GM21576 (cell line): ENCODE data around the gene ROGDI.

ENCODE experiments used
- ATAC-seq: cut with Tn5 transposase; IDR thresholded peaks from one replicate; pipeline ENCODE4 v1.9.1; 2021; ENCODE audit warnings: mild to moderate bottlenecking, moderate library complexity; ENCODE audit not compliant: unreplicated experiment

The ROGDI gene, protein sequence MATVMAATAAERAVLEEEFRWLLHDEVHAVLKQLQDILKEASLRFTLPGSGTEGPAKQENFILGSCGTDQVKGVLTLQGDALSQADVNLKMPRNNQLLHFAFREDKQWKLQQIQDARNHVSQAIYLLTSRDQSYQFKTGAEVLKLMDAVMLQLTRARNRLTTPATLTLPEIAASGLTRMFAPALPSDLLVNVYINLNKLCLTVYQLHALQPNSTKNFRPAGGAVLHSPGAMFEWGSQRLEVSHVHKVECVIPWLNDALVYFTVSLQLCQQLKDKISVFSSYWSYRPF

GRCh38 chr16:4801962-4802658 is at the start of gene ROGDI:
Gene ROGDI (minus strand): TSS chr16:4802633. CDS start chr16:4802571, 62 bp downstream.
- ATAC-seq, result peak; percentile 51

DNA sequence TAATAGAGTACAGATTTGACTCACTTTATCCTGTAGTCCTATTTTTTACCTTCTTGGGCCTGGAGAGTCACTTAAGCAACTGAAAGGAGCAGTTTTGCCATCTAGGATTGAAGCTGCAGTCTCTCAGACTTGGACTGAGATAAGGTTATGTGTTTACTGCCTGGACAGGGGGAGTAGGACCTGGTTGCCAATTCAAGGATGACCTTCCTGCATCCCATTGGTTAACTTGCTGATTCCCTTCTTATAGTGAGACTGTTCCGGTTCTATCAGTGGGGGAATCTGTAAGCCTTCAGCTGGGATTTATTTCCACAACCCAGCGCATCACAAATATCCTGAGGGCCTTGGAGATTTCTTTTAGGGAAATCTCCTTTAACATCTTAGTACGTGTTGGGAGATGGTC is 47.8 kb upstream of the ROGDI start:
- no peak for ATAC-seq

DNA sequence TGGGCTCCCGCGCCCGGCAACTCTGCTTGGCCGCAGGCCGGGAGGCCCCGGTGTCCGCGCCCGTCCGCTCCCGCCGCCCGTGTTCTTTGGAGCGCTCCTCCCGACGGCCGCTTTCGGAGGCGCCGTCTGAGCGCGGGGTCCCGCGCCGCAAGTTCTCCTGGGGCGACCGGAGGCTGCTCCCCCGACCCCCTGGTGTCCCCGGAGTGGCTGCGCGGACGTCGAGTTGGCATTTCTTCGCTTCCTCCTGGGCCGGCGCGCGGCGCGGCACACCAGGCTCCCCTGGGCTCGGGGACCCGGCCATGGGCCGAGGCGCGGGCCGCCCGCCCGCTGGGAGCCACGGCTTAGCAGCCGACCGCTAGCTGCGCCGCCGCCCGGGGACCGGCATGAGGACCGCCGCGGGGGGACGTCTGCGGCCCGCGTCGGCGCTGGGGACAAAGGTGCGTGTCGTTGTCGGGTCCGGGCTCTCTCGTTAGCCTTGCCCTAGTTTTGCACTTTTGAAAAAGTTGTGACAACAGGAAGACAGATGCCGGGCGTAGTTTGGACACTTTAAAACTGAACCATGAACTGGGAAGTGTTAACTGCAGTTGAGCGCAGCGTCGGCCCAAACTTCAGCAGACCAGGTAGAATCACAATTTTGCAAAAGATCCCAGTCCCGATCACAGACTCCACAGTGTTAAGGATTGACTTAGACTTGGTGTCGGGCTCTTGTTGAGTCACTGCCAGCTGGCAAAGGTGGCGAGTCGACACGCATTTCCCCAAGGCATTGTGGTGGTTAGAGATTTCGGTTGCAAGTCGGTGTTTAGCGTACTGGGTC is 45.5 kb upstream of the ROGDI start:
- ATAC-seq, result peak; percentile 18

GRCh38 chr16:4846901-4847773 is 44.7 kb upstream of the ROGDI start, which contains the start of the genes GLYR1 and UBN1:
Gene GLYR1 (minus strand): TSS chr16:4847288. CDS start chr16:4847265, 23 bp downstream.
Gene UBN1 (plus strand): TSS chr16:4847481. CDS start chr16:4852918, 5,437 bp downstream.
- ATAC-seq, result peak; percentile 86

DNA sequence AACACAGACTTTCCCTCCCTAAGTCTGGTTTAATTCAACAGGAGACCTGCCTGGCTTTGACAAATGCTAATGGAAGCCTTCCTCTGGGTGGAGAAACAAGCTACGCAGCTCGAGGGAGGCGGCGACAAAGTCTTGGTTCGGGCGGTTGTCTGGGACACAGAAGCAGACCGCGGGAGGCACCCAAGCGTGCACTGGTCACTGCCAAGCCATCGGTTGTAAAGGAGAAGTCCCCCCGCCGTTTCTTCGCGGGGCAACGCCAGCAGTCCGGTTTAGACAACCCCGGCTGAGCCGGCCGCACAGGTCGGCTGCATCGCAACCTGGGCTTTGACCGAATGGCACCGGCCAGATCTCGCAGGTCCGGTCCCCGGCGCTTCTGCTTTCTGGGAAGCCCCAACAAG is 44.1 kb upstream of the ROGDI start:
- peak; percentile 1 for ATAC-seq

- ATAC-seq, result no peak
Measured at GRCh38 chr16:4840984-4841383, 38.6 kb upstream of the ROGDI start.

- no peak for ATAC-seq
Measured at GRCh38 chr16:4839942-4840341, 37.5 kb upstream of the ROGDI start.

- ATAC-seq, result no peak
Measured at GRCh38 chr16:4837733-4838501, 35.5 kb upstream of the ROGDI start.

- no peak for ATAC-seq
Measured at GRCh38 chr16:4836727-4837126, 34.3 kb upstream of the ROGDI start.

DNA sequence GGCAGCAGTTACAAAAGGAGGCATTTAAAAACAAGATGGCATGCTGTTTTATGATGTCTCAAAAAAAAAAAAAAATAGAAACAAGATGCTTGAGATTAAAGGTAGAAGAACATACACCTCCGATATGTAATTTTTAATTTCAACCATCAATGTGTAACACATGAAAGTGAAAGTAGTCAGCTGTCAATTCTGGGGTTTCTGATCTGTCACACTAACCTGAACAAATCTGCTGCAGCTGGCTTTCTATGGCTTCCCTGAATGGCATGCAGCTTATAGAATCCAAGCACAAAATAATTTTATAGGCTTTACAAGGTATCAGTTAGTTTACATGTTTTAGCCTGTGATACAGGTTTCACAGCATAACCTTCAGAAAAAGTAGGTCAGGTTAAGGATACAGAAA is 31.2 kb upstream of the ROGDI start:
- no peak for ATAC-seq

GRCh38 chr16:4832698-4833343 is 30.4 kb upstream of the ROGDI start:
- no peak for ATAC-seq

DNA sequence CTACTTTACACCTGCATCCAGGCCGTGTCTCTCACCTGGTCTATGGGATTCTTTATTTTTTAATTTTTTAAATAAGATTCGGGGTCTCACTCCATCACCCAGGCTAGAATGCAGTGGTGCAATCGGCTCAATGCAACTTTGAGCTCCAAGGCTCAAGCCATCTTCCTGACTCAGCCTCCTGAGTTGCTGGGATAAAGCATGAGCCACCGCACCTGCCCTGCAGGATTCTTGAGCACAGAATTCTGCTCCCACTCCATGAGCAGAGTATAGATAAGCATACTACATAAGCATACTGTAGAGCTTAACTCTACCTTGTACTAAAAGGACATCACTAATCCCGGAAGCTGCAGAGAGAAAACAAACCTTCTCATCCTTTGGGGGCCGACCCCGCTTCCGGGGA is 29.2 kb upstream of the ROGDI start:
- no peak for ATAC-seq

GRCh38 chr16:4830408-4830807 is 28.0 kb upstream of the ROGDI start:
- ATAC-seq, result no peak

DNA sequence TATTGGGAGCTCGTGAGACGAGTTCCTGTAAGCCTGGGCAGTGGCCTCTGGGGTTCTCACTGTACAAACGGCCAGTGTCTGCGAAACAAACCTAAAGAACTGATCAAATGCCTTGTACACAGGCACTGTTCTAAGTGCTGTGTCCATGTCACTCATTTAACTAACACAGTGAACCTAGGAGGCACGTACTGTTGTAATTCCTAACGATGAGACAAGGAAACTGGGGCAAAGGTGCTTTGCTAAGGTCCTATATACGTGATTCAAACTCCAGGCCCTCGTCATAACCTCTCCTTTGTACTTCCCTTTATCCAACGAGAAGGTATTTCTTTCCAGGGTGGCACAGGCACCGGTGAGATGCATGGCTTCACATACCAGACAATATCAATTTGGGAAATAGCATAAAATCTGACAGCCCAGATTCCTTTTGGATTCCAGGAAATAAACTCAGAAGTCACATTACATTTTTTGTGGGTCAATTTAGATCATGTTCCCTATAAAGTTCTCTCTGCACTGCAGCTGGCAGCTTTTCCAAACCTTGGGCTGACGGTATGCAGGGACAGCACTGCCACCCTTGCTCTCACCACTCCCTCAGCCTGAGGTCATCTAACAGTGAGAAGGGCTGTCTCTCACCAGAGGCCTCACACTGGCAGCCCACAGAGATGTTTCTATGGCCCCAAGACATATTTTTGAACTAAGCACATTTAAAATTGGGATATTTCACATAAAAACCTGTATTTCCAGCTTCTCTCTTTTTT is 26.3 kb upstream of the ROGDI start:
- ATAC-seq, result no peak

GRCh38 chr16:4826980-4827379 is 24.5 kb upstream of the ROGDI start:
- no peak for ATAC-seq

DNA sequence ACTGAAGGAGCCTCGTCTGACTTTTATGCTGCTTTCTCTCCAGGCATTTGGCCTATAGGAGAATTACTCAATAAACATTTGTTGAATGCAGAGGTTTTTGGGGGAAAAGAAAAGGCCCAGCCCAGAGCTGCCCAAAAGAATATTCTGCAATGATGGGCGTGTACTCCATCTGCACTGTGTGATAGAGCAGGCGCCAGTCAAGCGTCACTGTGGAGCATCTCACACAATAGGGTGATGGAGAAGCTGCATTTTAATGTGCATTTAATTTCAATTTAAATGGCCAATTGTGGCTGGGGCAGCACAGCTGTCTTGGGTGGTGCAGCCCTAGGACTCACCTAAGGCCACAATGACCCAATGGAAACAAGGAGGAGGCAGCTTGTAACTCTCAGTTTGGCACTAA is 24.1 kb upstream of the ROGDI start:
- ATAC-seq, result no peak

DNA sequence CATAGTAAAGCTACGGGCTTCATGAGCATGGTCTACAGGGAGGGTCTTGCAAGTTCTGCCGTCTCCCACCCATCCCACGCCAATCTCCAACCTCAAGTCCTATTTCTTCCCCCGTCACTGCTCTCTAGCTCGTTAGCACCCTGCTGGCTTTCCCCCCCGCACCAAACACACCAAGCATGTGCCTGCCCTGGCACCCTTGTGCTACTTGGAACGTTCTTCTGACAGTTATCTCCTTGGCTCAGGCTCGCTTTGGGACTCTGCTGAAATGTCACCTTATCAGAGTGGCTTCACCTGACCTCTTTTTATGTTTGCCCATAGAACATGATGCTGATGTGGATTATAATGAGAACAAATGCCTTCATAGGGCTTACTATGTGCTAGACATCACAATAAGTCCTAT is 22.8 kb upstream of the ROGDI start:
- no peak for ATAC-seq

DNA sequence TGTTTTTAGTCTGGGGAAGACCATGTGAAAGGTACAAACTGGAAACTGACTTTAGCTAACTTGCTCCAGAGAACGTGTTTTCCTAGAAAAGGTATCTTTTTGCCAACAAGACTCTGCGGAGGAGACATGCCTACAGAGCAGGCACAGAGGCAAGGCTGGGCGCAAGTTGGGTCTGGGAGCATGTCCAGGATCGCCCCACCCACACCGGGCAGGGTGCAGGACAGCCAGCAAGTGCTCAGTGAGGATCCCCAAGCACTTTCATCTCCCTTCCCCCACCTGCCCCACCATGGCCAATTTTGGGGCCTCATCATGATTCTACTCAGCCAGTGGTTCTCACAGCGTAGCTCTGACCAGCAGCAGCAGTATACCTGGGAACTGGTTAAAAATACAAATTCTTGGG is 18.2 kb upstream of the ROGDI start:
- ATAC-seq, result no peak
